C4-2B (cell line): ENCODE data around the gene CEL.

Experiments
- ZFX ChIP-seq: fragments of 450-650 bp; IDR thresholded peaks from 2 replicates; pipeline ENCODE4 v1.6.1; 2017
- TF ChIP-seq, protein P1 (sequence below): fragments of 450-650 bp; conservative IDR thresholded peaks from 2 replicates; pipeline ENCODE4 v1.5.1; 2017; ENCODE audit warnings: mild to moderate bottlenecking

DNA sequence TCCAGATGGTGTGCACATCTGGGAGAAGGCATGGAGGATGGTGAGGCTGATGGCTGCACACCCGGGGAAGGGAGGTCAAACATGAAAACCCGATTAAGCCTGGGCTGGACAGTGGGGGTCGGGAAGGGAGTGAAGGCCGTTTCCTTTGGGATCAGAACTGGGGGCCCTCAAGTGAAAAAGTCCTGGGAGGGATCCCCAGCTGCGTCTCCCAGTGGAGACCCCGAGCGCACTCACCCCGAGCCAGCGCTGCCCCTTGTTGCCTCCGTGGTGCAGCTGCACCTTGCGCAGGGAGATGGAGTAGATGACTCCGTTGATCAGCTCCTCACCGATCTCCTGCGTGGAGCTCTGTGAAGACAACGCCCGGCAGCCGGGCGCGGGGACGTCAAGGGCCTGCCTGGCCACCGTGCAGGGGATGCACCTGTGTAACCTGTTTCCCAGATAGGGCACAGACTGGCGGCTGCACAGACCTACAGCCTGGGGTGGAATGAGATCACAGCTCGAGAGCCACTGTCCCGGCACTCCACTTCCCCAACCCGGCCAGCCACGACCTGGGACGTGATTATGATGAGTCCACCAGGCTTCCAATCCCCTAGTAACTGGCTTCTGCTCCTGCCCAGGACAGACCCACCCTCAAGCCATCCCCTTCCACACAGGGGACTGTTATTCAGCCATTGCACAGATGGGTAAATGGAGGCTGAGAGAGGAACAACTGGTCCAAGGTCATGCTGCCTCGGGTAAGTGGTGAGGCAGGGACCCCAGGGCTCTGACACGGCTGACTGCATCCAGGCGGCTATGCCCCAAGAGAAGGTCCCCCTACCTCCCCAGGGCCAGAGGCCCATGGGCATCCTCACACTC is 50.3 kb downstream of the CEL start:
- TF ChIP-seq, protein P1, sequence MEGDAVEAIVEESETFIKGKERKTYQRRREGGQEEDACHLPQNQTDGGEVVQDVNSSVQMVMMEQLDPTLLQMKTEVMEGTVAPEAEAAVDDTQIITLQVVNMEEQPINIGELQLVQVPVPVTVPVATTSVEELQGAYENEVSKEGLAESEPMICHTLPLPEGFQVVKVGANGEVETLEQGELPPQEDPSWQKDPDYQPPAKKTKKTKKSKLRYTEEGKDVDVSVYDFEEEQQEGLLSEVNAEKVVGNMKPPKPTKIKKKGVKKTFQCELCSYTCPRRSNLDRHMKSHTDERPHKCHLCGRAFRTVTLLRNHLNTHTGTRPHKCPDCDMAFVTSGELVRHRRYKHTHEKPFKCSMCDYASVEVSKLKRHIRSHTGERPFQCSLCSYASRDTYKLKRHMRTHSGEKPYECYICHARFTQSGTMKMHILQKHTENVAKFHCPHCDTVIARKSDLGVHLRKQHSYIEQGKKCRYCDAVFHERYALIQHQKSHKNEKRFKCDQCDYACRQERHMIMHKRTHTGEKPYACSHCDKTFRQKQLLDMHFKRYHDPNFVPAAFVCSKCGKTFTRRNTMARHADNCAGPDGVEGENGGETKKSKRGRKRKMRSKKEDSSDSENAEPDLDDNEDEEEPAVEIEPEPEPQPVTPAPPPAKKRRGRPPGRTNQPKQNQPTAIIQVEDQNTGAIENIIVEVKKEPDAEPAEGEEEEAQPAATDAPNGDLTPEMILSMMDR, result no peak
- no peak for TF ChIP-seq ZFX
